ENCODE results near the gene SGPP1. TPM values are rescaled to one million over a fixed set of nuclear protein-coding genes. Genes with fewer than 3 reads are reported as not detected.

Gene SGPP1
- total and polyA plus RNA-seq, 11 donors, result 4.0 to 9.2 (median 5.1) TPM

GRCh38 chr14:63685401-63685800 is 42.5 kb downstream of the SGPP1 start:
- Histone ChIP-seq H3K27me3 (no peaks in the 10 kb centered on the region), H3K9me3 (no peaks in the 10 kb centered on the region), H3K27ac (no peak overlapping the region), H3K36me3 (peaks cover 0 to 24% (median 7%) of the 10 kb centered on the region in 9 donors), H3K4me1 (no peaks in the 10 kb centered on the region), H3K4me3 (no peak overlapping the region)
- intact Hi-C loops (cut with DNase I), result no loop called here
- ATAC-seq (no peak), DNase-seq (no peak)
- TF ChIP-seq POLR2A (IDR thresholded peaks at IDR 0.05), result no peak
- no peak for TF ChIP-seq CTCF (IDR thresholded peaks at IDR 0.05)
- WGBS, 4 donors, result 97 to 100% (median 99%) methylated on average over 1 of the region's 1 CpG

GRCh38 chr14:63682727-63683593 is 44.9 kb downstream of the SGPP1 start:
- DNase-seq (no peak), ATAC-seq (no peak)
- no peak overlapping the region for H3K4me3 ChIP-seq
- peaks cover 0 to 27% (median 7%) of the 10 kb centered on the region in 9 donors for H3K36me3 ChIP-seq
- WGBS, 4 donors, result 89 to 94% (median 93%) methylated on average over 9 of the region's 9 CpGs
- H3K27ac ChIP-seq, result no peak overlapping the region
- no peaks in the 10 kb centered on the region for H3K9me3 ChIP-seq
- H3K27me3 ChIP-seq, result no peaks in the 10 kb centered on the region
- intact Hi-C loops (cut with DNase I), result no loop called here
- TF ChIP-seq POLR2A (IDR thresholded peaks at IDR 0.05), result no peak
- TF ChIP-seq CTCF (IDR thresholded peaks at IDR 0.05), result no peak
- no peaks in the 10 kb centered on the region for H3K4me1 ChIP-seq

GRCh38 chr14:63678536-63678935 is 49.3 kb downstream of the SGPP1 start:
- DNase-seq (no peak), ATAC-seq (no peak)
- Histone ChIP-seq H3K27me3 (no peaks in the 10 kb centered on the region), H3K36me3 (peaks cover 0 to 30% (median 6%) of the 10 kb centered on the region in 9 donors), H3K27ac (no peak overlapping the region), H3K4me1 (no peaks in the 10 kb centered on the region), H3K9me3 (no peaks in the 10 kb centered on the region), H3K4me3 (no peak overlapping the region)
- intact Hi-C loops (cut with DNase I), result no loop called here
- TF ChIP-seq POLR2A (IDR thresholded peaks at IDR 0.05) (no peak), CTCF (IDR thresholded peaks at IDR 0.05) (no peak)
- WGBS, 4 donors, result 93 to 100% (median 97%) methylated on average over 1 of the region's 1 CpG

GRCh38 chr14:63677891-63678379 is 49.9 kb downstream of the SGPP1 start:
- ATAC-seq, result no peak
- H3K27me3 ChIP-seq, result no peaks in the 10 kb centered on the region
- WGBS, 4 donors, result 87 to 96% (median 93%) methylated on average over 3 of the region's 3 CpGs

More at GRCh38 chr14:63677891-63678379, 49.9 kb downstream of the SGPP1 start:
- TF ChIP-seq CTCF (IDR thresholded peaks at IDR 0.05), result no peak
- no peak for TF ChIP-seq POLR2A (IDR thresholded peaks at IDR 0.05)
- H3K9me3 ChIP-seq, result no peaks in the 10 kb centered on the region
- intact Hi-C loops (cut with DNase I), result no loop called here
- no peak overlapping the region for H3K27ac ChIP-seq
- H3K4me3 ChIP-seq, result no peak overlapping the region
- no peaks in the 10 kb centered on the region for H3K4me1 ChIP-seq
- H3K36me3 ChIP-seq, result peaks cover 0 to 26% (median 6%) of the 10 kb centered on the region in 9 donors
- DNase-seq, result no peak
